GM12864 (cell line): Measurements from ENCODE around the gene SRC.
A peak's percentile ranks its signal among the peaks of the same experiment; 100 is the strongest.

Source experiments
- DNase-seq: peaks from one replicate; pipeline ENCODE4 v3.0.0-alpha.2; 2011; ENCODE audit warnings: low read depth
- H3K4me3 ChIP-seq: 2 replicates; pipeline ENCODE4 v1.5.1; 2011; ENCODE audit warnings: mild to moderate bottlenecking, low read depth, low read length, control low read depth
- CTCF ChIP-seq: IDR thresholded peaks from 2 replicates; pipeline ENCODE4 v1.5.1; 2011; ENCODE audit warnings: low read depth, mild to moderate bottlenecking, moderate library complexity, low read length, control low read depth, inconsistent platforms; ENCODE audit errors: missing control alignments

Gene SRC

GRCh38 chr20:37408302-37409193 lies 62.6 kb downstream of the SRC start:
- DNase-seq, result no peak
- no peak for TF ChIP-seq CTCF
- no peak overlapping the region for H3K4me3 ChIP-seq

GRCh38 chr20:37411408-37412219 lies 65.7 kb downstream of the SRC start:
- no peak for DNase-seq
- H3K4me3 ChIP-seq, result peak overlapping the region; percentile 47
- no peak for TF ChIP-seq CTCF

DNA sequence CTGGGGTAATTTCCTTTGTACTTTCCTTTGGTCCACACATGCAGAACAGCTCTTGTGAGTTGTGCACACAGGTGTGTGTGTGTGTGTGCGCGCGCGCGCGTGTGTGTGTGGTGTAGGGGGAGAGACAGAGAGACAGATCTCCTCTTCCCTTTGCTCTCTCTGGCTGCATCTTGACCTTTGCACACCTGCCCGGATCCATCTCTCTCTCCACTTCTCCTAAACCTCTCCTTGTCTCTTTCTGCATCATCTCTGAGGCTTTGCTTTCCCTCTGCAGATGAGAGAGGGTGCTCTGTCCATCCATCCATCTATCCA lies 67.0 kb downstream of the SRC start:
- no peak for TF ChIP-seq CTCF
- DNase-seq, result no peak
- H3K4me3 ChIP-seq, result no peak overlapping the region

DNA sequence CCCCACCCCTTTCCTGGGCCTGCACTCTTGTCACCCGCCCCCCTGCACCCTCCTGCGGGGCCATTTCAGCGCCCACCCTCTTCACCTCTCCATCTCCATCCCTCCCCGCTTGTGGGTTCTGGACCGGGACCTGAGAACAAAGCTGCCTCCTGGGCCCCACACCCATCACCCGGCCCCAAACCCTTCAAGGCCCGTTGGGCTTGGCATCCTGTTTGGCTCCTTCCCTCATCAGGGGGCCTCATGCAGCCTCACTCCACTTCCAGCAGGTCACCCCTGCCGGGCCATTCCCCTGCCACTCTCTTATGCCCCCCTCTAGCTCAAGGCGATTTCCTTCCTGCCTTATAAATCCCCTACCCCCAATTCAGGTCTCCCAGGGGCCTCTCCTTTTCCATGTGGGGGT lies 67.4 kb downstream of the SRC start:
- H3K4me3 ChIP-seq, result no peak overlapping the region
- no peak for DNase-seq
- TF ChIP-seq CTCF, result no peak

DNA sequence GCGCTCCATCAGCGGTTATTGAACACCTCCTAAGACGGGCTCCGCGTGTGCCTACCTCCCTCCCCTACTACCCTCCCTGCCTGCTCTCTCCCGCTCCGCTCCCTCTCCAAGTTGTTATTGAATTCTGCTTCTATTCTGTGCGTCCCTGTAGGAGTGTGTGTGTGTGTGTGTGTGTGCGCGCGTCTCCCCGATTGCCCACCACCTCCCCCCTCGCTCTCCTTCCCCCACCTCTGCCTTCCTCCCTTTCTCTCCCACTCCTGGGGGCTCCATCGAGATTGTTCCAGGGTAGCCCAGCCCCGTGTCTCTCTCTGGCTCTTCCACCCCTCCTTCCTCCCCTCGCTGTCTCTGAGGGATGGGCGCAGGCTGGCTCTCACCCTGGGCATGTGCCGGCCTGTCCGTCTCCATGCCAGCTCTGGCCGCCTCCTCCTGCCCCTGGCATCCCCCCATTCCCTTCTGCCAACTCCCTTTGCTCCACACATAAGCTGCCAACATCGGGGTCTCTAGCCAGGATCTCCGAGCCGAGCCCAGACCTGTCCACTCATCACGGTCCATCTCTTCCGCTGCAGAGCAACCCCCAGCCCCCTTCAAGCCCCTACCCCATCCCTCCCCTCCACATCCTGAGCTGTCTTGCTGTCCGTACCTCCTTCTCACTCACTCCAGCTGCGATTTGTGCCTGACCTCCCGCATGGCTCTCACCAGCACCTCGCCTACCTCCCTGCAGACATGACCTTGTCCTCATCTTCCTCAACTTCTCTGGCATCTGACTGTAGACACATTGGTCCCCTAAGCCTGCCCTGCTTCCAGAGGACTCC lies 68.5 kb downstream of the SRC start:
- TF ChIP-seq CTCF, result no peak
- no peak overlapping the region for H3K4me3 ChIP-seq
- no peak for DNase-seq

- H3K4me3 ChIP-seq, result no peak overlapping the region
- TF ChIP-seq CTCF, result no peak
- no peak for DNase-seq
These were observed 69.5 kb downstream of the SRC start for GRCh38 chr20:37415118-37416085.
